Stimulated activated CD4-positive, alpha-beta T cell treated with anti-CD3 and anti-CD28 coated beads, TNF-alpha, amount 100 ng/mL, for 1 hour (primary cell): ENCODE measurements around the gene FGD1.
"Not testable (repeated sequence)": the region's sequence is repeated elsewhere in the genome, so short reads cannot be mapped to it uniquely, and the experiment has no call there.

ENCODE experiments used
- DNase-seq, 3 donors: peaks; one replicate each; pipeline ENCODE4 v3.0.0-alpha.2; 2020; ENCODE audit warnings: low read depth in 3 of 3, low spot score in 1 of 3

Gene FGD1

DNA sequence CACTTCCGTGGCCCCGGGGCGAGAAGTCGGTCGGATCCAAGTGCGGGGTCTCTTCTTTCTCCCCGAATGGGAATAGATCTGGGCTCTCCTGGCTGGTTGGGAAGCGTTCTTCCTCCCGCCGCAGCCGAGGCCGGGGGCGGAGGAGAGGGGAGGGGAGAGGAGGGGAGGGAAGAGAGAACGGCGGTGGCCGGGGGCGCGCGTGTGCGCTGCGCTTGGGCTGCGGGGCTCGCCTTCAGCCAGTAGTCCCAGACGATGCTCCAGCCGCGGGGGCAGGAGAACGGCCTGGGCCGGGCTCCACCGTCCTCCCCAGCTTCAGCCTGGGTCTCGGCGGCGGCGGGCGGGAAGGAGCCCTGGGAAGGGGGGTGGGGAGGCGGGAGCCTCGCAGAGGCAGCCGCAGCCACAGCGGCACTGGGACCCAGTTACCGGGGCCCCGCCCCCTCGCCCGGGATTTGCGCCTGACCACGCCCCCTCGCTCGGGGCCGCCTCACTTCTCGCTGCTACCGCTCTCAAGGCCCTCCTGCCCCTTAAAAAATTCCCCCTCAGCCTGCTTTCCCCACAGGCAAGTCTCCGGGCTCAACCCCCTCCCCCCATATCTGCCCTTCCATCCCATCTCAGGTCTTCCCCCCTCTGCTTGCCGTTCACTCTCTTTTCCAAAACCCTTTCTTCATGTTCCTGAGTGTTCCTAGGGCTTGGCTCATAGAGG, at the start of gene FGD1:
FGD1 (minus strand) TSS at position 421 of the 703 bp plus-strand sequence. CDS start 802 bp downstream, outside the sequence.
- DNase-seq: peak in 1 of 3 donors; percentile 30

DNA sequence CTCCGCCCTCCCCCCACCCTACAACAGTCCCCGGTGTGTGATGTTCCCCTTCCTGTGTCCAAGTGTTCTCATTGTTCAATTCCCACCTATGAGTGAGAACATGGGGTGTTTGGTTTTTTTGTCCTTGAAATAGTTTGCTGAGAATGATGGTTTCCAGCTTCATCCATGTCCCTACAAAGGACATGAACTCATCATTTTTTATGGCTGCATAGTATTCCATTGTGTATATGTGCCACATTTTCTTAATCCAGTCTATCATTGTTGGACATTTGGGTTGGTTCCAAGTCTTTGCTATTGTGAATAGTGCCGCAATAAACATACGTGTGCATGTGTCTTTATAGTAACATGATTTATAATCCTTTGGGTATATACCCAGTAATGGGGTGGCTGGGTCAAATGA, 46.2 kb upstream of the FGD1 start:
- DNase-seq: not testable (repeated sequence)

DNA sequence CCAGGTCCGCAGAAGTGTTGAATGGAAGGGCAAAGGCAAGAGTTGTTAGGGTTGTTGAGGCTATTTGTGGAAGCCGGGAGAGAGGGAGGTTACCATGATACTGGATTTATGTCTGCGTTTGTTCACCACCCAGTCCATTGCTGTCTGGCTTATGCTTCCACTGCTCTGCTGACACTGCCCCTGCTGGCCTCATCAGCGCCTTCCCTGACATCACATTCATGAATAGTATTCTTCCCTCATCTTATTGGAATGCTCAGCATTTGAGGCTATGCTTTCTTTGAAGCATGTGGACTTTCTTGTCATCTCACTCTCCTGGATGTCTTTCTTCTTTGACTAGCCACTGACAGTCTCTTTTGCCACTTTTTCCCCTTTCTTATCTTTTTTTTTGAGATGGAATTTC, 44.3 kb upstream of the FGD1 start:
- DNase-seq: no peak

DNA sequence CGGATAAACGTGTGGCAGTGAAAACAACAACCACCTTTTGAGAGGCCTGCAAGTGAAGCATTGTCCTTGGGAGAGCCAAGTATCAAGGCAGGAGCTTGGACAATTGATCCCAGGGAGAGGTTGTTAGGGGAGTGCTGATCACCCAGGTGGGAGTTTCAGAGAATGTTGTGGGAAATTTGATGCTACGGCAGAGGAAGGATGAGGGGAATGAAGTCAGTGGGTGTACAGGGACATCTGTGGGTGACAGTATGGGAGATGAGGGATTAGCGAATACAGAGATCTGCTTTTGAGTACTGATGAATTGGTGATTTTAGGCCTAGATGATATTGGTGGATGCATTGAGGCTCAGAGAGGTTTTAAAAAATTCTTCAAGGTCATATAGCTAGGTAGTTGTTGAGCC, 38.2 kb upstream of the FGD1 start:
- no peak for DNase-seq

DNA sequence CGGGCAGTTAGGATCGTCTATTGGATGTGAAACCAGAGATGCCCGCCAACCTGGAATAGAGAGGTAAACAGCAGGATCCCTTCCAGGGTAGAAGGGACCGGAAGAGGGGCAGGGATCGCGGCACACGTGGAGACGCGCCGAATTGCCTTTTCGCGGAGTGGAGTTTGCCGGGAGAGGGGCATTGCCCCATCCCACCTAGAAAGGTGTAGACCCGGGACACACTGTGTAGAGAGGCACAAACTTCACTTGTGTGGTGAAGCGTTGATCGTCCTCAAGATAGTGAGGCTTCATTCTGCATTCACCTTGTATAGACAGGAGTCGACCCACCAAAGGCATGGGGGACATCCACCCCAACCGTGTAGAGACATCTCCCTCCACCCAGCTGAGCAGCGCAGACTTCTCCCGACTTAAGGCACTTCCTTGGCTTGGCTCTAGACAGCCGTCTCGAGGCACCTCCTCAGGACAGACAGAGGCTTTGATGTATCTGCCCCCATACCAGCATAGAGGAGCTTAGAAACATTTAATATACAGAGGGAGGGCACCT, 34.4 kb upstream of the FGD1 start:
- no peak for DNase-seq

DNA sequence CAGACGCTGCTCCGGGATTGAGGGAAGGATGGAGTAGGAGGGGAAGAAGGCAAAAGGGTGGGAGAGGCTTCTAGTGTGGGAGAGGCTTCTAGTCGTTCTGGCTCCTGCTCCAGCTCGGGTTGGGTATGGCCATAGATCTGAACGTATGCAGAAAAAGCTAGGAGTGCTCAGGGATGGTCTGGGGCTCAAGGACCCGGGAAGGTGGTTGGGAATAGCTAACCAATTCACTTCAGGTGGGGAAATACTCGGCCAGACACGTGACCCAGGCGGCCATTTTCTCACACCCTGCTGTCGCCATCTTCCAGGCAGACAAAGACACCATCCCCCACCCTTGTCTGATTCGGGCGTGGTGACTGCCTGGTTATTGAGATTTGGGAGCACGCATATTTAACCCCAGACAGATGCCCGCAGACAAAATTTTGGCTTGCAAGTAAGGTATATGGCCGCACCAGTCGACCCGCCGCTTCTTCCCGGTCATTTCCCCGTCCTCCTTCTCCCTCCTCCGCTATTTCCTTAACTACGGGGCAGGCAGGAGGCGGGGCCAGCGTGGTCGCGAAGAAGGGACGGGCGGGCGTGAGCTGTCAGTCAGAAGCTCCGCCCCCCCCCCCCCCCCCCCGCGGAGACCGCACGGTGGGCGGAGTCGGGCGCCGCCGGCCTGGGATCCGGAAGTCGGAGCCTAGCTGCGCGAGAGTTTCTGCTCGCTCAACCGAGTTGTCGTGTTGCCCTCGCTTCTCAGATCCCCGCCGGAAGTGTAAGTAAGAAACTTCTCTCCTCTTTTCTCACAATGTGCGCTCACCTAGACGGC, 33.7 kb upstream of the FGD1 start, which contains the start of gene GNL3L:
GNL3L (plus strand) TSS at position 668 of the 805 bp plus-strand sequence. CDS start 2,348 bp downstream, outside the sequence.
- DNase-seq: peak; percentile 47 to 69 (median 60)

DNA sequence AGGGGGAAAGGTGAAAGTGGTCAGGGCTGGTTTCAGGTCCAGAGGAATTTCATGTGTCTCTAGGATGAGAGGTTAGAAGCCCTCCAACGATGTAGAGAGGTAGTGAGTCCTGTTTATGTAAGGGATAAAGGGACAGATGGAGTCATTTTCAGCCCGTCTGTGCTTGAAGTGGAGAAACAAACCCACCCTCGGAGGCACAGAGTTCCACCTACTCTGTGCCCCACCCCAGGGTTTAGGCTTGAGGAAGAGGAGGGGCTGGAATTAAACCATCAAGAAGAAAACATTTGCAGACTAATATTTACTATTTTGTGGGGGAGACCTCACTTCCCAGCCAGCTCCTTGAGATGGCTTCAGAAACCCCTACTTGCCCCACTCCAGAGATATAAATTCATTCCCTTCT, 33.1 kb upstream of the FGD1 start:
- DNase-seq: no peak

DNA sequence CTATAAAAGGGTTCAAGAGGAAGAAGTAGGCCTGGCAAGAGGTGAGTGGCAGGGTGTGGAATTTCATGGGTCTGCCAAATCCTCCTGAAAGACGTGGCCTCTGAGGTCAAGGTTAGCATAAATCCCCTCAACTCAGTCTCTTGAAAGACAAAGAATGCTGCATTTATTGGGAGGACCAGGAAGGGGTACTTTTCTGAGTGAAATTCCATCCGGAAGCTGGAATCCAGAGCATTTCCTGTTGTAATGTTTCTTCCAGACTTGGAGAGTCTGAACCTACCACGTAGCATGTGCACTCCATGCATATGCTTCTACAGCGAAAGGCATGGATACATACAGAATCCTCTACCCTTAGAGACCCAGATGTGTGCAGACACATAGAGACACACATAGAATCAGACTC, 13.4 kb upstream of the FGD1 start:
- DNase-seq: no peak

DNA sequence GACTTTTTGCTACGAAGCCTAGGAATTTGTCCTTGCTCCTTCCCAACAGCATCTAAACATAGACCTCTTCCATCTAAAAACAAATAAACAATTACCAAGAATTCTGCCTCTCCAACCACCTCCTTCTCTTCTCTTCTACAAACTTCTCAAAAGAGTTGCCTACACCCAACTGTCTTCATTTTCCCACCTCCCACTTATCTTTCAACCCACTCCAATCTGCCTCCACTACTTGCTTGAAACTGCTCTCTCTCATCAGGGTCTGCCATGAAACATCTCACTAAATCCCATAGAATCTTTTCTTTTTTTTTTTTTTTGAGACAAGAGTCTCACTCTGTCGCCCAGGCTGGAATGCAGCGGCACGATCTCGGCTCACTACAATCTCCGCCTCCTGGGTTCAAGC, 902 bp upstream of the FGD1 start:
- DNase-seq: no peak

DNA sequence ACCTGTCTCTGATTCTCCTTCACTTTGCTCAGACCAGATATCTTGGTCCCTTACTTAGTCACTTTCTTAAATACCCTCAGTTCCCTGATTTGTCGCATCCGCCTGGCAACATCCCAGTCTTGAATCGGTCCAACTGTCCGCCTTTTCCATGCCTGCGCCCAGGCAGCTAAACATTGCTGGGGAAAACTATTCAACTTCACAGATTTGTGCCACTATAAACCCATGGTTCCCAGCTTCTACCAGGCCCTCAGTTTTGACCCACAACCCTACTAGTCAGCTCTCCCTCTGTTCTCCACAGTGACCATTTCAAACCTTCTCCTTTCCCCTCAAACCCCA, 451 bp upstream of the FGD1 start:
- no peak for DNase-seq

DNA sequence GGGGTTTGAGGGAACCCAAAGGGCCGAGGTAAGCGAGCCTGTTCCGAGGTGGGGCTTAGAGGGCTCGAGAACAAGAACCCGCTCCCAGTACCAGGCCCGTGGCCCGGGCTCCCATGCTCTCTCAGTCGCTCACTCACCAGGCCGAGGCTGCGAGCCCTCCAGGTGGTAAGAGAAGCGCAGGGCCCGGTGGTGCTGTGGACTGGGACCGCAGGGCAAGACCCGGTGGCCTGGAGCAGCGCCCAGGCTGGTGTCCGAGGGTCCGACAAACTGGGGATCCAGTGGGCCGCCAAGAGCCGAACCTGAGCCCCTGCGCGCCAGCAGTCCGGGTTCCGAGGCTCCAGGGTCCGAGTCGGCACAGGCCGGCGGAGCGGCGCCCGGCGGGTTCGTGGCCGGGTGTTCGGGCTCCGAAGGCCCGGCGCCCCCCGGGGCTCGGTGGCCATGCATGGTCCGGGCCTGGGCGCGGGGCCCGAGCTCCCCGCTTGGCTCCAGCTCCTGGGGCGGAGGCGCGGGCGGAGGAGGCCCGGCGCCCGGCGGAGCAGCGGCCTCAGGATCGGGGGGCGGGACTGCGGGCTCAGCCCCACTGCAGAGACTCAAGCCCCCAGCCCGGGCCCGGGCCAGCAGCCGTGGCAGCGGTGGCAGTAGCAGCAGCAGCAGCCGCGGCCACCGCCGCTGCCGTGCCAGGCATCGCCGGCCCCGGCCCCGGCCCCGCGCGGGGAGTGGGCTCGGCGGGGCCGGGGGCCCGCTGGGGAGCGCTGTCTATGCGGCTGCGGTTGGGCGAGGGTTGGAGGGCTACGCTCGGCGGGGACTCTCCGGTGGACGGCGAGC, 833 bp downstream of the FGD1 start:
- no peak for DNase-seq

DNA sequence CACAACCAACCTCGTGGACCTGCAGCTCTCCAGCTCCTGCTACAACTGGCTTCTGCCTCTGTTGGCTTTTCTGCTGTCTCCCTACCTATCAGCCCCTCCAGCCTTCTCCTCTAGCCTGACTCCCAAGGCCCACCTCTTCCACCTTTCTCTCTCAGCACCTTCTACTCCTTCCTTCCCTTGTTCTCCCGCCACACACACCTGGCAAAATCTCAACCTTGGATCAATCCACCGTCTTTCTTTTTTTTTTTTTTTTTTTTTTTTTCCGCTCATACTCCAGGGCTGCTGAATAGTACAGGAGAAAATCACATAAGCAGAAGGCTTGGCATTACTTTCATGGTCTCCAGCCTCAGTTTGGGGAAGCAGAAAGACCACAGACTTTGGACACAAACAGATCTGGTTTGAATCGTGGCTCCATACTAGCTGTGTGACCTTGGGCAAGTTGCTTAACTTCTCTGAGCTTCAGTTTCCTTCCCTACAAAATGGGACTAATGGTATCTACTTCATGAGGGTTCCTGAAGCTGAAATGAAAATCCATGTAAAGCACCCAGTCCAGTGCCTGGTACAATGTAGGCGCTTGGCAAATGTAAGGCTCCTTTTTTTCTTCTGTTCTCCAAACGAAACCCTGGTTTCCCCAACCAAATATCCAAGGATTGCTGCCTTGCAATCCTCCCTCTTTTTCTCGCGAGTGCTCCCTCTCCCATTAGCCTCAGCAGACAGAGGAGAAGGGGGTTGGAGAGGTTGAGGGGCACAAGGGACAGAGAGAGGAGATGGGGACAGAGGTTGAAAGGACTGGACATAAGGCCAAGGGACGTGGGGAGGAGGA, 1.7 kb downstream of the FGD1 start:
- DNase-seq: no peak

DNA sequence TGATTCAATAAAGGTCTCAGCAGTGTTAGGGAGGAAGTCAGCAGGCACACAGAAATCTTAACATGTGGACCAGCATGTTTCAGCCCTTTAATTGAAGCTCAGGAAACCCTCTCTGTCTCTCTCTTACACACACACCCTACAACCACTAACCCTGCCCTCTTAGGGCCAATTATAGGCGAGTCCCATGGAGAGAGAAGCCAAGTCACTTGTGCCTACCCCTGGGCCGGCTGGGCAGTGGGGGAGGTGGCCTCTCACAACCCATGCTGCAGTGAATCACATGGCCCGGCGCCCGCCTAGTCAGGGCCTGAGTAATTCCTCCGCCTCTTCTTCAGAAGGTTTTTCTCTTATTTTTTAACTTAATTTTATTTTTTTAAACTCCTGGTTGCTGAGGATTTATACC, 3.7 kb downstream of the FGD1 start:
- DNase-seq: no peak

DNA sequence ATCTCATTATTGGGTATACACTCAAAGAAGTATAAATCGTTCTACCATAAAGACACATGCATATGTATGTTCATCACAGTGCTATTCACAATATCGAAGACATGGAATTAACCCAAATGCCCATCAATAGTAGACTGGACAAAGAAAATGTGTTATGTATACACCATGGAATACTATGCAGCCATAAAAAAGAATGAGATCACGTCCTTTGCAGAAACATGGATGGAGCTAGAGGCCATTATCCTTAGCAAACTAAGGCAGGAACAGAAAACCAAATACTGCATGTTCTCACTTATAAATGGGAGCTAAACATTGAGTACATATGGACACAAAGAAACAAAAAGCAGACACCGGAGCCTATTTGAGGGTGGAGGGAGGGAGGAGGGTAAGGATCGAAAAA, 6.2 kb downstream of the FGD1 start:
- not testable (repeated sequence) for DNase-seq

DNA sequence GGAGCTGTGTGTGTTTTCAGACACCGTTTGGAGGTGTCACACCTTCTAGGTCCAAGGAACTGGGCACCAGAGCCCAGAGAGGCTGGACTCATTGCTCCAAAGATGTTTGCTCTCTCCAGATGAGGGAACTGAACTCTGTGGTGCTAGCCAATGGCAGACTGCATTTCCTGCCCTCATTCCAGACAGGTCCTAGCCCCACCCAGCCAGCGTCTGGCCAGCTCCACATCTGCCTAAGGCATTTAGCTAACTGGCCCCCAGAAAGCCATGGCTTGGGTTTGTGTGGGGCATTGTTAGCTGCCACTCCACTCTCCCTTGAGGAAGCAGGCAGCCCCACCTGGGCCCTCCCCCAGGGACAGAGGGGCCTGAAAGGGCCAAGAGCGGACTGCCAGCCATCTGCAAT, 11.4 kb downstream of the FGD1 start:
- DNase-seq: no peak

DNA sequence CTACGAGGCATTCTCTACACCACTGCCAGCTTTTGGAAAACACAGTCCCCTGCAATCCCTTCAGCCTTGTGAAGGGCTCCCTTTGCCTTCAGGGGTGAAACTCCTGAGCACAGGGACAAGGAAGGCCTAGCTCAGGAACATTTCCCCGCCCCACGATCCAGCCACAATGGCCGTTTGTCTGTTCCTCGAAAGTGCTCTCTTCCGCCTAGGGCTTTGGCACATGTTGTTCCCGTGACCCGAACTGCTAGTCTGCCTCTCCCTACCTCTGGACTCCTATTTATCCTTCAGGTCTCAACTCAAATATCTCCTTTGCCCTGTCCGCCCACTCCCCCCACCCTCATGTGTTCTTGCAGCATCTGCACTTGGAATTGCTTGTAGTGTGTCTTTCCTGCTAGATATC, 12.1 kb downstream of the FGD1 start:
- DNase-seq: no peak

DNA sequence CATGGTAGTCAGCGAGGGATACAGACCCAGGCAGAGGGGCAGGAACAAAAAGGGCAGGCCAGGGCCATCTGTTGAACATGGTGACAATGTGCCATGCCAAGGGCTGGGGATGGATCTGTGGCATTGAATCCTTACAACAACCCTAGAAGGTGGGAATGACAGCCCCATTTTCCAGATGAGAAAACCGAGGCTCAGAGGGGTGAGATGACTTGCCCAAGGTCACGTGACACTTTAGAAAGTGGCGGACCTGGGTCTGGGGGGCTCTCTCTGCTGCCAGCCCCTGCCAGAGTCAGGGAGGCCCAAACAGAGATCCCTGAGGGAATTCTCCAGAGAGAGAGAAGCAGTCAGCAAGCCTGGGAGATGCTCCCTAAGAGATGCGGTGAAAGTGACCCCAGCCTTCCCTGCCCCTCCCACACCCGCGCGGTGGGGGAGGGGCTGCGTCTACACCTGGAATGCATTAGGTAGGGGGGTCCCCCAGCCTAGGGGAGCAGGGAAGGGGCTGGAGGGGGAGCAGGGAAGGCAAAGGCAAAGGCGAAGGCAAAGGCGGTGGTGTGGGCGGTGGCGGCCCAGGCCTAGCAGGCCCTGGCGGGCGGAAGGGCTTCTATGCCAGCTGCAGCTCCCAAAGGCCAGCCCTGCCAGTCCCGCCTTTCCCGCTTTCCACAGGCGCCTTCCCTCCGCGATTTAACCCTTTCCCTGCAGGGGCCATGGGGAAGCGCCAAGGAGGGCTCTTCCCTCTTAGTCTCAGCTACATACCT, 13.0 kb downstream of the FGD1 start:
- no peak for DNase-seq

DNA sequence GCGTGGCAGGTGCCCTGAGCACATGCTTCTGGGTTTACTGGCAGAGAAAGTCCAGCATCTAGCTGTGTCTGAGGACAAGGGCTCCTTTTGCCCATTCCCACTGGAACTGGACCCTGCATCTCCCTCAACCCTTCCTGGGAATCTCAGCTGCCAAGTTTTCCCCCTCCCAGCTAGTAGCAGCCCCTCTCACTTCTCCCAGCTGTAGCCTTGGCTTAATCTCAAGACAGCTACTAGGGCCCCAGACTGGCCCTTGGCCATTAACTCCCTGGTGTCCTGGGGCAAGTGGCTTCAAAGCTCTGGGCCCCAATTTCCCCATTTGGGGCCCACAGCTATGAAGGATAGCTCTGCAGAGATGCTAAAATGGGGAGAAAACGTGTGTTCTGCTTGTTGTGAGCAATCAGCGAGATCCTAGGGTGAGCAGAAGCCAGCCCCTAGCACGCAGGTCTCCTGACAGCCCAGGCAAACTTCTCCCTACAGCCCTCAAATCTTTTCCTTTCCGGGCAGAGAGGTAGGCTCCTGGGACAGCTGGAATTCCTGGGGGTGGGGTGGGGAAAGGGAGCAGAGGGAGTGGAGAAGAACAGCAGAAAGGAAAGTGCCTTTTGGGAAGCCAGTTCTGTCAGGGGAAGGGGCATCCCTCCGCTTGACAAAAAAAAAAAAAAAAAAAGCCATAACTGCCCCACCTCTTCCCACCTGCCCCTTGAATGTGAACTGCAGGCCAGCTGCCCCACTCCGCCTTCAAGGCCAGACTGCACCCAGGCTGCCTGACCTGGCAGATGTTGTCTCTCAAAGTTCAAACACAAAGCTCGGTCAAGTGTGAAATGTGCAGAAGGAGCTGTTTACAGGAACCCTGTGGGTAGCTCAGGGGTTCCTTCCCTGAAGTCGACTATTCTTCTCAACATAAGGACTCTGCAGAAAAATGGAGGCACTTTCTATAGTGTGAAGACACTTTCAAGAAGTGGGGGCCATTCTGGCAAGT, 16.6 kb downstream of the FGD1 start:
- DNase-seq: no peak
